Bronchial epithelial cell (primary cell): ENCODE data around the gene PRRT3. TPM values are rescaled to one million over a fixed set of nuclear protein-coding genes. Genes with fewer than 3 reads are reported as not detected.

Source experiments
- DNase-seq: peaks from one replicate; pipeline ENCODE4 v3.0.0-alpha.2; 2010; ENCODE audit warnings: low read depth
- FAIRE-seq: peaks from 2 replicates; lab custom pipeline; 2011; peaks lifted over from hg19 to GRCh38; lab: Jason Lieb, UNC
- H3K27me3 ChIP-seq: 2 replicates; pipeline ENCODE4 v1.5.1; 2011; ENCODE audit warnings: low read length; ENCODE audit not compliant: control insufficient read depth, insufficient read depth
- H3K36me3 ChIP-seq: 2 replicates; pipeline ENCODE4 v1.5.1; 2011; ENCODE audit warnings: low read length; ENCODE audit not compliant: control insufficient read depth, insufficient read depth
- H3K4me3 ChIP-seq: 2 replicates; pipeline ENCODE4 v1.5.1; 2011; ENCODE audit warnings: mild to moderate bottlenecking, low read depth, low read length, control low read depth
- CTCF ChIP-seq: IDR thresholded peaks from 2 replicates; pipeline ENCODE4 v1.5.1; 2011; ENCODE audit warnings: mild to moderate bottlenecking, moderate library complexity, low read length, control low read depth, inconsistent platforms; ENCODE audit not compliant: insufficient read depth, severe bottlenecking
- total RNA-seq: library from RNA; depleted of rRNA; stranded (reverse); fragments of >200 nt; gene quantifications from 2 replicates; pipeline ENCODE4 v1.2.1, GENCODE V29; 2014

The PRRT3 gene
- total RNA-seq, 1 donor from 2014 or later: 0.26 TPM

- no peaks in the 10 kb centered on the region for H3K36me3 ChIP-seq
- FAIRE-seq: no peak
- TF ChIP-seq CTCF: peak; percentile 93
- DNase-seq: peak; percentile 73
- peak overlapping the region; percentile 59 for H3K4me3 ChIP-seq
- no peaks in the 10 kb centered on the region for H3K27me3 ChIP-seq
These were observed 5.8 kb downstream of the PRRT3 start for GRCh38 chr3:9946112-9947024.

- TF ChIP-seq CTCF: no peak
- DNase-seq (no peak), FAIRE-seq (no peak)
- peaks cover 2% of the 10 kb centered on the region for H3K36me3 ChIP-seq
- no peak overlapping the region for H3K4me3 ChIP-seq
- H3K27me3 ChIP-seq: no peaks in the 10 kb centered on the region
These were observed 6.8 kb downstream of the PRRT3 start for GRCh38 chr3:9945358-9945757.

- DNase-seq: no peak
- no peak for FAIRE-seq
- Histone ChIP-seq H3K4me3 (no peak overlapping the region), H3K27me3 (no peaks in the 10 kb centered on the region), H3K36me3 (peaks cover 2% of the 10 kb centered on the region)
- no peak for TF ChIP-seq CTCF
These were observed 7.9 kb downstream of the PRRT3 start for GRCh38 chr3:9944271-9944670.

GRCh38 chr3:9942934-9943690 is 9.1 kb downstream of the PRRT3 start:
- Histone ChIP-seq H3K27me3 (no peaks in the 10 kb centered on the region), H3K4me3 (no peak overlapping the region), H3K36me3 (peaks cover 2% of the 10 kb centered on the region)
- DNase-seq (no peak), FAIRE-seq (no peak)
- no peak for TF ChIP-seq CTCF

- no peak overlapping the region for H3K4me3 ChIP-seq
- H3K27me3 ChIP-seq: no peaks in the 10 kb centered on the region
- peaks cover 6% of the 10 kb centered on the region for H3K36me3 ChIP-seq
- FAIRE-seq (no peak), DNase-seq (no peak)
- TF ChIP-seq CTCF: no peak
These were observed 10.0 kb downstream of the PRRT3 start for GRCh38 chr3:9942164-9942563.
